ENCODE data around the gene DSCAM.

DSCAM gene

DNA sequence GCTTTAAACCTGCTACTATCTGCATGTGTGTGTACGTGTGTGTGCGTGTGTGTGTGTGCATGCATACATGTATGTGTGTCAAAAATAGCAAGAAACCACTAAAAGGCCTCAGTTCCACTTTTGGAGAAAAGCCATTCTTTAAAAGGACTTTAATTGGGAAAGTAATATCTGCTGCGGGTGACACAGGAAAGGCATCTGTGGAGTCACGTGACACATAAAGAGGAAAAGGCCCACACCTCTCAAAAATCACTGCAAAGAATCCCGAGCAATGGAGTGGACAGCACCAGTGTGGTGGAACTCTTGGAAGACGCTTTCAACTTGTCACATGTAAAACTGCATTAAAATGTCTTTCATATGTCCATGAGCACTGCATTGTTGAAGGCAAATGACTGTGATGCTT lies 63.6 kb downstream of the DSCAM start:
- intact Hi-C loops (cut with micrococcal nuclease) = no loop called here
- H3K9me3 Mint-ChIP-seq = no peaks in the 10 kb centered on the region
- H3K4me3 Mint-ChIP-seq = no peak overlapping the region
- H3K36me3 Mint-ChIP-seq (ENCODE audit: low read depth) = no peaks in the 10 kb centered on the region
- H3K27ac Mint-ChIP-seq = no peak overlapping the region
- no peaks in the 10 kb centered on the region for H3K27me3 Mint-ChIP-seq
- no peaks in the 10 kb centered on the region for H3K4me1 Mint-ChIP-seq (ENCODE audit: low read depth)

DNA sequence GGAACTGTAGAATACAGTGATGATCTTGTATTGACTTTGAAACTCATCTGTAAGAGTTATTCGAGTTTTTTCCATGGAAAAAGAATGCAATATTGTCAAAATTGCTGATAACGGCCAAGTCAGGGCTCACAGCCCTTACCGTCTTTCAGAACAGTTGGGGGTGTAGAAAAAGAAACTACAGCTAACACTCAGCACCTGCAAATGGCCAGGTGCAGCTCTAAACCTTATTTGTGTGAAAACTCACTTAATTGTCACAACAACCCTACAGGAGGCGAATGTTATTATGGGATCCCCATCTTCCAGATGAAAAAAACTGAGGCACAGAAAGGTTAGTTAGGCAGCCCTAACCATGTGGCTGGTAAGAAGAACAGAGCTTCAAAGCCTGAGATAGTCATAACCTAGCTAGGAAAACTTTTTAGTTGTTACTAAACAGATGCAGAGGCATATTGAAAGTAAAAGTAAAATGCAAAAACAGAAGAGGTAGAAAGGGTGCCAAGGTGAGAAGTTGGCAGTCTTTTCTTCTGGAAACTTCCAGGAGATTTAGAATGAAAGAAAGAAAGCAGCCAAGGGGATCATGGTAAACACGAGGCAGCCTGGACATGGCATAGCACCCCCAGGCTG lies 76.4 kb downstream of the DSCAM start:
- intact Hi-C loops (cut with micrococcal nuclease) = no loop called here
- Mint-ChIP-seq H3K4me1 (ENCODE audit: low read depth) (no peaks in the 10 kb centered on the region), H3K27ac (no peak overlapping the region), H3K27me3 (no peaks in the 10 kb centered on the region), H3K9me3 (peaks cover 19% of the 10 kb centered on the region), H3K4me3 (no peak overlapping the region), H3K36me3 (ENCODE audit: low read depth) (no peaks in the 10 kb centered on the region)

- H3K4me3 Mint-ChIP-seq = no peak overlapping the region
- H3K27ac Mint-ChIP-seq = no peak overlapping the region
These were observed 77.7 kb downstream of the DSCAM start for GRCh38 chr21:40769231-40769630.

GRCh38 chr21:40768056-40768455 lies 78.9 kb downstream of the DSCAM start:
- Mint-ChIP-seq H3K27me3 (no peaks in the 10 kb centered on the region), H3K9me3 (peaks cover 5% of the 10 kb centered on the region)

More at GRCh38 chr21:40769231-40769630, 77.7 kb downstream of the DSCAM start:
- H3K27me3 Mint-ChIP-seq = no peaks in the 10 kb centered on the region
- no peaks in the 10 kb centered on the region for H3K36me3 Mint-ChIP-seq (ENCODE audit: low read depth)
- H3K9me3 Mint-ChIP-seq = peaks cover 17% of the 10 kb centered on the region
- intact Hi-C loops (cut with micrococcal nuclease) = no loop called here
- no peaks in the 10 kb centered on the region for H3K4me1 Mint-ChIP-seq (ENCODE audit: low read depth)

GRCh38 chr21:40766381-40766780 lies 80.6 kb downstream of the DSCAM start:
- H3K4me1 Mint-ChIP-seq (ENCODE audit: low read depth) = no peaks in the 10 kb centered on the region
- peaks cover 10% of the 10 kb centered on the region for H3K9me3 Mint-ChIP-seq
- no peak overlapping the region for H3K27ac Mint-ChIP-seq
- no peaks in the 10 kb centered on the region for H3K27me3 Mint-ChIP-seq
- H3K4me3 Mint-ChIP-seq = no peak overlapping the region
- H3K36me3 Mint-ChIP-seq (ENCODE audit: low read depth) = no peaks in the 10 kb centered on the region
- intact Hi-C loops (cut with micrococcal nuclease) = no loop called here

More at GRCh38 chr21:40768056-40768455, 78.9 kb downstream of the DSCAM start:
- intact Hi-C loops (cut with micrococcal nuclease) = no loop called here
- no peaks in the 10 kb centered on the region for H3K4me1 Mint-ChIP-seq (ENCODE audit: low read depth)
- H3K4me3 Mint-ChIP-seq = no peak overlapping the region
- no peaks in the 10 kb centered on the region for H3K36me3 Mint-ChIP-seq (ENCODE audit: low read depth)
- no peak overlapping the region for H3K27ac Mint-ChIP-seq

DNA sequence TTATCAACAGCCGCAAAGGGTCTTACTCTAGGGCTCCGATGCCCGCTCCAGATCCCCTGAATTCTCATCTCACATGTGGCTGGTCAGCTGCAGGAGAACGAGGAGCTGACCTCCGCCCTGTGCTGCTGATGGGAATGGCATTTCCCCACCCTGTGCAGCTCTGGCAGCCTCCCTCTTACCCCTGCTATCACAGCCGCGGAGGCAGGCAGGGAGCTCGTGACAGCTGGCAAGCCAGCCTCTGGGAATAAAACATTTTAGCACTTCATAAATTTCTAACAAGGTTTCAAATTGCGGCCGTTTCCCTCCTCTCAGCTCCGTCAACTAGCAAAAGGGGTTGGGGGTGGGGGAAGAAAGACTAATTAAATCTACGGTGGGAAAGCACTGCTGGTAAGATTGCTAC lies 81.1 kb downstream of the DSCAM start:
- intact Hi-C loops (cut with micrococcal nuclease) = no loop called here
- H3K27me3 Mint-ChIP-seq = no peaks in the 10 kb centered on the region
- no peak overlapping the region for H3K27ac Mint-ChIP-seq
- no peaks in the 10 kb centered on the region for H3K4me1 Mint-ChIP-seq (ENCODE audit: low read depth)
- peaks cover 16% of the 10 kb centered on the region for H3K9me3 Mint-ChIP-seq
- no peaks in the 10 kb centered on the region for H3K36me3 Mint-ChIP-seq (ENCODE audit: low read depth)
- no peak overlapping the region for H3K4me3 Mint-ChIP-seq

GRCh38 chr21:40760821-40761220 lies 86.1 kb downstream of the DSCAM start:
- no peak overlapping the region for H3K27ac Mint-ChIP-seq
- H3K27me3 Mint-ChIP-seq = no peaks in the 10 kb centered on the region
- H3K4me3 Mint-ChIP-seq = no peak overlapping the region
- no peaks in the 10 kb centered on the region for H3K36me3 Mint-ChIP-seq (ENCODE audit: low read depth)
- no peaks in the 10 kb centered on the region for H3K4me1 Mint-ChIP-seq (ENCODE audit: low read depth)
- peaks cover 27% of the 10 kb centered on the region for H3K9me3 Mint-ChIP-seq
- intact Hi-C loops (cut with micrococcal nuclease) = no loop called here

- no peaks in the 10 kb centered on the region for H3K27me3 Mint-ChIP-seq
- H3K9me3 Mint-ChIP-seq = peaks cover 27% of the 10 kb centered on the region
- H3K36me3 Mint-ChIP-seq (ENCODE audit: low read depth) = no peaks in the 10 kb centered on the region
- H3K27ac Mint-ChIP-seq = no peak overlapping the region
- no peak overlapping the region for H3K4me3 Mint-ChIP-seq
- intact Hi-C loops (cut with micrococcal nuclease) = no loop called here
- H3K4me1 Mint-ChIP-seq (ENCODE audit: low read depth) = no peaks in the 10 kb centered on the region
These were observed 87.9 kb downstream of the DSCAM start for GRCh38 chr21:40759061-40759460.

DNA sequence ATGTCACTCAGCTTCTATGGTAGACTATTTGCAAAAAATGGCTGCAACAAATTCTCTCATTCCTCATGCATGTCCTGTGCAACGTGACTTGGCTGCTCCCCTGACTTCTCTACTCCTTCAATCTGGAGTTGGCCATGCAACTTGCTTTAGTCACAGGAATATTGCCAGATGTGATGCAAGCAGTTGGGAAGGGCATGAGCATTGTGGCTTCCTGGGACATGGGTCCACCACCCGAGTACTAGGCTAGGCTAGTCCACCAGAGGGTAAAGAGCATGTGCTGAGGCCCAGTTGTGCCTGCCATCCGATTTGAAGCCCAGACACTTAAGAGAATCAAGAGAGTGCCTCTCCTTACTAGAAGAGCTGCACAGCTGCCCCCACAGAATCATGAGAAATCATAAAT lies 89.6 kb downstream of the DSCAM start:
- no peak overlapping the region for H3K4me3 Mint-ChIP-seq
- H3K9me3 Mint-ChIP-seq = peaks cover 27% of the 10 kb centered on the region
- no peaks in the 10 kb centered on the region for H3K27me3 Mint-ChIP-seq

DNA sequence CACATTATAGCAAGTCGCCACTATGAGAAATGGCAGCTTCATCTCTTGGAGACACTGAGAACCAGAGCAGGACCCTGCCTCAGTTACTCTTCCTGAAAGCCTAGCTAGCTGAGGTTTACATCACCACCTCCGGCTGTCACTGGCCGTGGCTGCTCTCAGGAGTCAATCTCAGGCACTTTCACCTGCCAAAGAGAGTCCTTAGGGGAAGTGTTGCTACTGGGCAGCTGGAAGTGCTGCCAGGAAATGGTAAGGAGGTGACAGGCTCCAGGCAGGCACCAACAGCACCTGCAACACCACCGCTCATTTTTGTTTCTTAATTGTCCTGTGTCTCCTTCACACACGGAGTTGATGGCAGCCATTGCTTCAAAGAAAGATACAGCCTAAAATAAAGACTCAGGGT lies 92.5 kb downstream of the DSCAM start:
- H3K9me3 Mint-ChIP-seq = peaks cover 2% of the 10 kb centered on the region
- no peaks in the 10 kb centered on the region for H3K4me1 Mint-ChIP-seq (ENCODE audit: low read depth)
- no peaks in the 10 kb centered on the region for H3K27me3 Mint-ChIP-seq
- no peak overlapping the region for H3K4me3 Mint-ChIP-seq
- intact Hi-C loops (cut with micrococcal nuclease) = no loop called here
- no peaks in the 10 kb centered on the region for H3K36me3 Mint-ChIP-seq (ENCODE audit: low read depth)
- H3K27ac Mint-ChIP-seq = no peak overlapping the region

More for the DNA sequence above, 89.6 kb downstream of the DSCAM start:
- H3K4me1 Mint-ChIP-seq (ENCODE audit: low read depth) = no peaks in the 10 kb centered on the region
- intact Hi-C loops (cut with micrococcal nuclease) = no loop called here
- H3K27ac Mint-ChIP-seq = no peak overlapping the region
- no peaks in the 10 kb centered on the region for H3K36me3 Mint-ChIP-seq (ENCODE audit: low read depth)

DNA sequence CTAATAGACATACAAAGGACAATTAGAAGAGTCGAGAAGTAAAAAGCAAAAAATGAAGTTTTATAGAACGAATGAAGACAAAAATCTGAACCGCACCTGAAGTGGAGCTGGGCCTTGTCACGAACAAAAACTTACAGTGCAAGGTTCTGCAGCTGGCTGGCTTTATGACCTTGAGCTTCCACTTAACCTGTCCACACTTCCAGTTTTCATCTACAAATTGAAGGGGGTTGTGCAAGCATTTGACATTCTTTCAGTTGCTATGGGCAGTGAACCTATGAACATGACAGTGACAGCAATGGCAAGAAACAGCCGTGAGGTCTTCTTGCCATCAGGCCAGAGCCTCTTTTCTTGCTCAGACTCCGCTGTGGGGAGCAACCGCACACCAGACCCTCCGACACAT lies 93.2 kb downstream of the DSCAM start:
- no peaks in the 10 kb centered on the region for H3K36me3 Mint-ChIP-seq (ENCODE audit: low read depth)
- H3K27me3 Mint-ChIP-seq = no peaks in the 10 kb centered on the region
- no peak overlapping the region for H3K27ac Mint-ChIP-seq
- H3K4me3 Mint-ChIP-seq = no peak overlapping the region
- no peaks in the 10 kb centered on the region for H3K9me3 Mint-ChIP-seq
- H3K4me1 Mint-ChIP-seq (ENCODE audit: low read depth) = no peaks in the 10 kb centered on the region
- intact Hi-C loops (cut with micrococcal nuclease) = no loop called here

DNA sequence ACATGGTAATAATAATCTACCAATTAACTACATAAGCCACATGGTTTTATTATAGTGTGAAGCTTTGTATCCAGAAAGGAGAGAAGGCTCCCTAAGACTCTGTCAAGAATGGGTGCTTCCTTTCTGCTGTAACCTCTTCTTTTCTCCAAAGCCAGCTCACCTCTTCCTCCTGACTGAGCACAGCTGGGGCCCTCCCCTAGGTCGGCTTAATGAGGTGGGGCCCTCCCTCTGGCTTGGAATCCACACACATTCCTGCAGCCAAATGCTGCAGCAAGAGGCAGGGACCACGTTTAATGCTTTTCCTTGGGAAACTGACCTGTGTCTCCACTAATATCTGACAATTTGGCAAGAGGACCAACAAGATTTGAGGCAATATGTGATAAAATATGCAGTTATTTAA lies 94.8 kb downstream of the DSCAM start:
- H3K27ac Mint-ChIP-seq = no peak overlapping the region
- H3K9me3 Mint-ChIP-seq = no peaks in the 10 kb centered on the region
- no peaks in the 10 kb centered on the region for H3K27me3 Mint-ChIP-seq
- H3K4me3 Mint-ChIP-seq = no peak overlapping the region
- no peaks in the 10 kb centered on the region for H3K36me3 Mint-ChIP-seq (ENCODE audit: low read depth)
- intact Hi-C loops (cut with micrococcal nuclease) = no loop called here
- H3K4me1 Mint-ChIP-seq (ENCODE audit: low read depth) = no peaks in the 10 kb centered on the region

DNA sequence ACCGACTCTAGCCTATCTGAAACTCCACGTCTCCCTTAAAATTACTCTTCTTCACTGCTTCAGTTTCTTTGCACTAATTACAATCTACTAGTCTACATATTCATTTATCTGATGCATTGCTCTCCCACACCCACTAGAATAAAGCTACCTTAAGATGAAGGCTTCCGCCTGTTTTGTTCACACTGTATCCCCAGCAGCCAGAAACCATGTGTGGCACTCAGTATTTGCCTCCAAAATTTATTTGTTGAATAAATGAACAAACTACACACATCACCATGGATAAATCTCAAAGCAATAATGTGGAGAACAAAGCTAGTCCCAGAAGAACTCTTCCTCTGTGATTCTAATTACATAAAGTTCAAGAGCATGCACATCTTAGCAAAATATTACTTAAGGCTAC lies 95.7 kb downstream of the DSCAM start:
- Mint-ChIP-seq H3K27ac (no peak overlapping the region), H3K36me3 (ENCODE audit: low read depth) (no peaks in the 10 kb centered on the region)

GRCh38 chr21:40736145-40736544 lies 110.8 kb downstream of the DSCAM start:
- Mint-ChIP-seq H3K9me3 (no peaks in the 10 kb centered on the region), H3K27ac (no peak overlapping the region), H3K27me3 (no peaks in the 10 kb centered on the region), H3K4me1 (ENCODE audit: low read depth) (no peaks in the 10 kb centered on the region), H3K4me3 (no peak overlapping the region), H3K36me3 (ENCODE audit: low read depth) (no peaks in the 10 kb centered on the region)
- intact Hi-C loops (cut with micrococcal nuclease) = no loop called here

More for the DNA sequence above, 95.7 kb downstream of the DSCAM start:
- Mint-ChIP-seq H3K4me1 (ENCODE audit: low read depth) (no peaks in the 10 kb centered on the region), H3K4me3 (no peak overlapping the region), H3K9me3 (no peaks in the 10 kb centered on the region), H3K27me3 (no peaks in the 10 kb centered on the region)
- intact Hi-C loops (cut with micrococcal nuclease) = no loop called here

DNA sequence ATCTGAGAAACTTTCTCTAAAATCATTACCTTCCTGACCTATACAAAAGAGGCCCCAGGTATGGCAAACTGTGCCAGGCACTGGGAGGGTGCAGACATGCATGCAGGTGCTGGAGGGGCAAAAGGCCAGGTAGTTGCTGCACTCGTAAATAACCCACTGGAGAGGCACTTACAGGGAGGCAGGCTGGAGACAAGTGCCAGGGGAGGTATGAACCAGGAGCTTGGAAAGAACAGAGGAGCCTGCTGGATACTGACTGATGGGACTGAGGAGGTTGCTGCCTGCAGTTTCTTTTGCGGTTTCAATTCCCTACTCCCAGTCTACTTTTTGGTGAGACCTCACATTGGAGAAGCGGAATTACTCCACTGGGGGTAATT lies 113.9 kb downstream of the DSCAM start:
- Mint-ChIP-seq H3K9me3 (peaks cover 3% of the 10 kb centered on the region), H3K36me3 (ENCODE audit: low read depth) (no peaks in the 10 kb centered on the region), H3K27me3 (no peaks in the 10 kb centered on the region), H3K4me3 (no peak overlapping the region), H3K4me1 (ENCODE audit: low read depth) (no peaks in the 10 kb centered on the region), H3K27ac (no peak overlapping the region)
- intact Hi-C loops (cut with micrococcal nuclease) = no loop called here

Data from dendritic cell treated with granulocyte-macrophage colony-stimulating factor and Interleukin-4, amounts not matched to agents 40 ng/mL and 50 ng/mL, for 4 days (primary cell).